K562 (cell line): Measurements from ENCODE around the gene EPOP. TPM values are rescaled to one million over a fixed set of nuclear protein-coding genes. Genes with fewer than 3 reads are reported as not detected.

ENCODE experiments used
- CBX3 ChIP-seq, 2 experiments: IDR thresholded peaks; 1 replicate in 1 of 2; 2 replicates in 1 of 2; pipeline ENCODE4 v1.6.1; 2012; ENCODE audit warnings: inconsistent platforms in 2 of 2, low read length in 2 of 2, borderline replicate concordance in 1 of 2, control low read depth in 1 of 2
- FOXK2 ChIP-seq, 2 experiments: fragments of 450-650 bp; IDR thresholded peaks in 1 of 2; conservative IDR thresholded peaks in 1 of 2; 2 replicates each; pipeline ENCODE4 v1.6.1; 2016; ENCODE audit warnings: low read depth in 2 of 2, mild to moderate bottlenecking in 1 of 2
- JUND ChIP-seq, 2 experiments: IDR thresholded peaks; 2 replicates in 1 of 2; 3 replicates in 1 of 2; pipeline ENCODE4 v1.6.1; 2011; ENCODE audit warnings: borderline replicate concordance in 2 of 2, low read depth in 2 of 2, low read length in 2 of 2, improper control_type of control experiment in 1 of 2, missing biosample characterization in 1 of 2, missing genetic modification characterization in 1 of 2, missing genetic modification reagents in 1 of 2
- MTA2 ChIP-seq: fragments of 450-650 bp; IDR thresholded peaks from 2 replicates; pipeline ENCODE4 v1.6.1; 2016; ENCODE audit warnings: low read depth
- MYNN ChIP-seq, 2 experiments: sonication (generic); formaldehyde crosslinking in 1 of 2; IDR thresholded peaks; 2 replicates each; pipeline versions ENCODE4 v1.5.0 to v1.6.1; 2016 to 2020; ENCODE audit warnings: antibody characterized with exemption in 1 of 2, missing genetic modification reagents in 1 of 2
- POLR2A ChIP-seq: fragments of 450-650 bp; conservative IDR thresholded peaks from 2 replicates; pipeline ENCODE4 v1.6.1; 2016
- PTBP1 ChIP-seq: fragments of 200-400 bp; formaldehyde crosslinking; IDR thresholded peaks from 2 replicates; pipeline ENCODE4 v1.6.1; 2017; ENCODE audit warnings: low read depth, low read length
- RBFOX2 ChIP-seq: fragments of 200-400 bp; formaldehyde crosslinking; IDR thresholded peaks from 2 replicates; pipeline ENCODE4 v1.6.1; 2017; ENCODE audit warnings: low read depth, mild to moderate bottlenecking, low read length, moderate library complexity
- SIN3A ChIP-seq, 2 experiments: fragments of 150-350 bp in 1 of 2; IDR thresholded peaks; 2 replicates each; pipeline ENCODE4 v1.6.1; 2011 to 2016; ENCODE audit warnings: borderline replicate concordance in 2 of 2, low read depth in 2 of 2, low read length in 2 of 2, mild to moderate bottlenecking in 2 of 2, moderate library complexity in 2 of 2; ENCODE audit not compliant: control insufficient read depth in 1 of 2
- SIN3B ChIP-seq: fragments of 450-650 bp; IDR thresholded peaks from 2 replicates; pipeline ENCODE4 v1.6.1; 2017; ENCODE audit warnings: low read depth, mild to moderate bottlenecking, moderate library complexity
- SIX5 ChIP-seq, 2 experiments: IDR thresholded peaks; 2 replicates each; pipeline ENCODE4 v1.6.1; 2011; ENCODE audit warnings: low read length in 2 of 2, borderline replicate concordance in 1 of 2, low read depth in 1 of 2, mild to moderate bottlenecking in 1 of 2, moderate library complexity in 1 of 2; ENCODE audit not compliant: insufficient read depth in 1 of 2
- TCF7 ChIP-seq: sonication (generic); IDR thresholded peaks from 2 replicates; pipeline ENCODE4 v1.6.1; 2016; ENCODE audit warnings: antibody characterized with exemption, borderline replicate concordance
- ZNF436 ChIP-seq: fragments of 250-450, 450-650 bp; sonication (Bioruptor Pico); formaldehyde crosslinking; IDR thresholded peaks from 2 replicates; pipeline ENCODE4 v1.7.0; 2020; ENCODE audit warnings: mild to moderate bottlenecking
- ZNF717 ChIP-seq: fragments of 250-450 bp; sonication (Bioruptor Pico); IDR thresholded peaks from 2 replicates; pipeline ENCODE4 v1.5.0; 2021
- polyA plus RNA-seq, 8 experiments: library from polyadenylated mRNA; depleted of rRNA in 4 of 8; stranded (reverse) in 5 of 8; unstranded in 3 of 8; fragments of >200 nt; fragmentation: Nextera tagmentation in 2 of 8; fragmentation: Illumina TruSeq in 1 of 8; extraction: Ambion mirVana in 2 of 8; extraction: Trizol in 1 of 8; gene quantifications; 2 replicates each; pipeline versions ENCODE4 v1.2.1 to v1.2.3, GENCODE V29; 2011 to 2014; ENCODE audit warnings: inconsistent platforms in 1 of 8, missing spikeins in 1 of 8
- total RNA-seq, 7 experiments: library from RNA; depleted of rRNA in 6 of 7; stranded (reverse); fragments of >200 nt in 6 of 7; fragmentation: Illumina TruSeq in 2 of 7; extraction: Trizol in 2 of 7; gene quantifications; 2 replicates each; pipeline versions ENCODE4 v1.2.1 to v1.2.3, GENCODE V29; 2011 to 2021; ENCODE audit warnings: low replicate concordance in 1 of 7
- TF ChIP-seq, protein P1 (sequence below): fragments of 250-450 bp; sonication (Bioruptor Pico); IDR thresholded peaks from 2 replicates; pipeline ENCODE4 v1.8.0; 2021; ENCODE audit warnings: moderate library complexity, mild to moderate bottlenecking, inconsistent platforms
- TF ChIP-seq, protein P2 (sequence below), 2 experiments: IDR thresholded peaks; 2 replicates each; pipeline ENCODE4 v1.6.1; 2012; ENCODE audit warnings: improper control_type of control experiment in 2 of 2, low read depth in 2 of 2, low read length in 2 of 2, borderline replicate concordance in 1 of 2
- TF ChIP-seq, protein P3 (sequence below): fragments of 250-450 bp; sonication (Bioruptor Pico); IDR thresholded peaks from 2 replicates; pipeline ENCODE4 v1.4.0; 2020; ENCODE audit warnings: mild to moderate bottlenecking, moderate library complexity

Gene EPOP
- total and polyA plus RNA-seq, 9 of the 15 experiments (the other 6 are each of a cell fraction or from before 2014, with no cell fraction given) = 0.41 to 10.6 (median 4.6) TPM

DNA sequence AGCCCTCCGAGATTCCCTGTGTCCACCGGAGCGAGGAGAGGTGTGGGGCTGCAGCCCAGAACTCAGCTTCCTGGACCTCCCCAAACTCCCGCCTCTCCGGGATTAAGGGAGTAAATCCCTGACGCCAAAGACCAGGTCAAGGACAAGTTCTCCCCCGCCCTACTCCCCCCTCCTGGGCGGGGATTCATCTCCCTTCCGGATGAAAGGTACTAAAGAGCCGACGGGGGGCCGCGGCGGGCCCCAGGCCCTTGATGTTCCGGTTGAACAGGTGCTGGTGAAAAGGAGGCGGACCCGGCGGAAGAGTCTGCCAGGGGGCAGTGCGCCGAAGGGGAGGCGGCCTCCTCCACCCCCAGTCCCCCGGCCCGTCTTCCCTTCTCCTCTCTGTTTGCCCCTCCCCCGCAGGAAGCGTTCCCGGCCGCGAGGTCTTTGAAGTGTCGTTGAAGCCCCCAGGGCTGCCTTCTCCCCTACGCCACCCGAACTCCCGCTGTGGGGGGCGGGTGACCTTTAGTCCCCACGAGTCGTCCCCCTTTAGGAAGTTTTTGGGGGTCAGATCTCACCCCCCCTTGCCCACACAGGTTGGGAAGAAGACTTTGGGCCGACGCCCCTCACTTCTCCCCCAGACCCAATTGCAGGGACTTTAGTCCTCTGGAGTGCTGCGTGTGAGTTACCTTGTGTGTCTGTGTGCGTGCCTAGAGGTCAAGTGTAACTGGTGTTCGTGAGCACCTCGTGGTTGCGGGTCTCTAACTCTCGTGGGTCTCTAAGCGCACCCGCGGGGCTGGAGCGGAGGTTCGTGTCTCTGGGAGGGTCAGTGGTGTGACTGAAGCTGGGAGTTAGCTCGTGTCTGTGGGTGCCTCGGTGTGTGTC lies 29.2 kb upstream of the EPOP start (continued):
- TF ChIP-seq, protein P1, sequence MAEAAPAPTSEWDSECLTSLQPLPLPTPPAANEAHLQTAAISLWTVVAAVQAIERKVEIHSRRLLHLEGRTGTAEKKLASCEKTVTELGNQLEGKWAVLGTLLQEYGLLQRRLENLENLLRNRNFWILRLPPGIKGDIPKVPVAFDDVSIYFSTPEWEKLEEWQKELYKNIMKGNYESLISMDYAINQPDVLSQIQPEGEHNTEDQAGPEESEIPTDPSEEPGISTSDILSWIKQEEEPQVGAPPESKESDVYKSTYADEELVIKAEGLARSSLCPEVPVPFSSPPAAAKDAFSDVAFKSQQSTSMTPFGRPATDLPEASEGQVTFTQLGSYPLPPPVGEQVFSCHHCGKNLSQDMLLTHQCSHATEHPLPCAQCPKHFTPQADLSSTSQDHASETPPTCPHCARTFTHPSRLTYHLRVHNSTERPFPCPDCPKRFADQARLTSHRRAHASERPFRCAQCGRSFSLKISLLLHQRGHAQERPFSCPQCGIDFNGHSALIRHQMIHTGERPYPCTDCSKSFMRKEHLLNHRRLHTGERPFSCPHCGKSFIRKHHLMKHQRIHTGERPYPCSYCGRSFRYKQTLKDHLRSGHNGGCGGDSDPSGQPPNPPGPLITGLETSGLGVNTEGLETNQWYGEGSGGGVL (CRISPR knock-in tag) = no peak
- no peak for TF ChIP-seq SIX5 (IDR thresholded peaks at IDR 0.05; ENCODE audit: borderline replicate concordance in 1 of 2, insufficient read depth in 1 of 2, low read depth in 1 of 2, low read length in 2 of 2)
- TF ChIP-seq PTBP1 = peak; percentile 86; the same call in 1 of the 2 replicates
- TF ChIP-seq, protein P2, sequence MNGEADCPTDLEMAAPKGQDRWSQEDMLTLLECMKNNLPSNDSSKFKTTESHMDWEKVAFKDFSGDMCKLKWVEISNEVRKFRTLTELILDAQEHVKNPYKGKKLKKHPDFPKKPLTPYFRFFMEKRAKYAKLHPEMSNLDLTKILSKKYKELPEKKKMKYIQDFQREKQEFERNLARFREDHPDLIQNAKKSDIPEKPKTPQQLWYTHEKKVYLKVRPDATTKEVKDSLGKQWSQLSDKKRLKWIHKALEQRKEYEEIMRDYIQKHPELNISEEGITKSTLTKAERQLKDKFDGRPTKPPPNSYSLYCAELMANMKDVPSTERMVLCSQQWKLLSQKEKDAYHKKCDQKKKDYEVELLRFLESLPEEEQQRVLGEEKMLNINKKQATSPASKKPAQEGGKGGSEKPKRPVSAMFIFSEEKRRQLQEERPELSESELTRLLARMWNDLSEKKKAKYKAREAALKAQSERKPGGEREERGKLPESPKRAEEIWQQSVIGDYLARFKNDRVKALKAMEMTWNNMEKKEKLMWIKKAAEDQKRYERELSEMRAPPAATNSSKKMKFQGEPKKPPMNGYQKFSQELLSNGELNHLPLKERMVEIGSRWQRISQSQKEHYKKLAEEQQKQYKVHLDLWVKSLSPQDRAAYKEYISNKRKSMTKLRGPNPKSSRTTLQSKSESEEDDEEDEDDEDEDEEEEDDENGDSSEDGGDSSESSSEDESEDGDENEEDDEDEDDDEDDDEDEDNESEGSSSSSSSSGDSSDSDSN (IDR thresholded peaks at IDR 0.05; ENCODE audit: borderline replicate concordance in 1 of 2, low read depth in 2 of 2, low read length in 2 of 2) = peak; percentile 34 to 43; a peak in 1 of 4 replicates
- TF ChIP-seq, protein P3, sequence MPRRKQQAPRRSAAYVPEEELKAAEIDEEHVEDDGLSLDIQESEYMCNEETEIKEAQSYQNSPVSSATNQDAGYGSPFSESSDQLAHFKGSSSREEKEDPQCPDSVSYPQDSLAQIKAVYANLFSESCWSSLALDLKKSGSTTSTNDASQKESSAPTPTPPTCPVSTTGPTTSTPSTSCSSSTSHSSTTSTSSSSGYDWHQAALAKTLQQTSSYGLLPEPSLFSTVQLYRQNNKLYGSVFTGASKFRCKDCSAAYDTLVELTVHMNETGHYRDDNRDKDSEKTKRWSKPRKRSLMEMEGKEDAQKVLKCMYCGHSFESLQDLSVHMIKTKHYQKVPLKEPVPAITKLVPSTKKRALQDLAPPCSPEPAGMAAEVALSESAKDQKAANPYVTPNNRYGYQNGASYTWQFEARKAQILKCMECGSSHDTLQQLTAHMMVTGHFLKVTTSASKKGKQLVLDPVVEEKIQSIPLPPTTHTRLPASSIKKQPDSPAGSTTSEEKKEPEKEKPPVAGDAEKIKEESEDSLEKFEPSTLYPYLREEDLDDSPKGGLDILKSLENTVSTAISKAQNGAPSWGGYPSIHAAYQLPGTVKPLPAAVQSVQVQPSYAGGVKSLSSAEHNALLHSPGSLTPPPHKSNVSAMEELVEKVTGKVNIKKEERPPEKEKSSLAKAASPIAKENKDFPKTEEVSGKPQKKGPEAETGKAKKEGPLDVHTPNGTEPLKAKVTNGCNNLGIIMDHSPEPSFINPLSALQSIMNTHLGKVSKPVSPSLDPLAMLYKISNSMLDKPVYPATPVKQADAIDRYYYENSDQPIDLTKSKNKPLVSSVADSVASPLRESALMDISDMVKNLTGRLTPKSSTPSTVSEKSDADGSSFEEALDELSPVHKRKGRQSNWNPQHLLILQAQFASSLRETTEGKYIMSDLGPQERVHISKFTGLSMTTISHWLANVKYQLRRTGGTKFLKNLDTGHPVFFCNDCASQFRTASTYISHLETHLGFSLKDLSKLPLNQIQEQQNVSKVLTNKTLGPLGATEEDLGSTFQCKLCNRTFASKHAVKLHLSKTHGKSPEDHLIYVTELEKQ (CRISPR knock-in tag) = no peak
- peak; percentile 38; the same call in 1 of the 2 replicates for TF ChIP-seq JUND (IDR thresholded peaks at IDR 0.05; ENCODE audit: borderline replicate concordance, low read depth, low read length)
- no peak; the same call in 2 of the 3 replicates for TF ChIP-seq JUND (tag; IDR thresholded peaks at IDR 0.05; ENCODE audit: borderline replicate concordance, low read depth, low read length)
- TF ChIP-seq MYNN (IDR thresholded peaks at IDR 0.05) = peak; percentile 55; the same call in 1 of the 2 replicates
- TF ChIP-seq MYNN (CRISPR knock-in tag; IDR thresholded peaks at IDR 0.05) = no peak
- TF ChIP-seq ZNF717 (CRISPR knock-in tag) = no peak
- TF ChIP-seq ZNF436 (CRISPR knock-in tag) = peak; percentile 98
- peak in 1 of 2 experiments; percentile 76; a peak in 1 of 4 replicates for TF ChIP-seq SIN3A (IDR thresholded peaks at IDR 0.05; ENCODE audit: borderline replicate concordance in 2 of 2, control insufficient read depth in 1 of 2, low read depth in 2 of 2, low read length in 2 of 2)
- no peak for TF ChIP-seq MTA2
- TF ChIP-seq POLR2A = peak; percentile 71
- 0 out of 3 replicates have a peak, but pooled peaks of 1 of the 2 experiments have one; percentile 37 for TF ChIP-seq CBX3 (IDR thresholded peaks at IDR 0.05; ENCODE audit: borderline replicate concordance in 1 of 2, low read length in 2 of 2)
- TF ChIP-seq TCF7 = peak; percentile 84; the same call in 1 of the 2 replicates
- TF ChIP-seq FOXK2 (conservative IDR thresholded peaks at IDR 0.05 in 1 of 2, IDR thresholded peaks at IDR 0.05 in 1 of 2; ENCODE audit: low read depth in 2 of 2) = no peak
- no peak for TF ChIP-seq SIN3B
- peak; percentile 80 for TF ChIP-seq RBFOX2
